ENCODE results near the gene TSHZ3.

The TSHZ3 gene

DNA sequence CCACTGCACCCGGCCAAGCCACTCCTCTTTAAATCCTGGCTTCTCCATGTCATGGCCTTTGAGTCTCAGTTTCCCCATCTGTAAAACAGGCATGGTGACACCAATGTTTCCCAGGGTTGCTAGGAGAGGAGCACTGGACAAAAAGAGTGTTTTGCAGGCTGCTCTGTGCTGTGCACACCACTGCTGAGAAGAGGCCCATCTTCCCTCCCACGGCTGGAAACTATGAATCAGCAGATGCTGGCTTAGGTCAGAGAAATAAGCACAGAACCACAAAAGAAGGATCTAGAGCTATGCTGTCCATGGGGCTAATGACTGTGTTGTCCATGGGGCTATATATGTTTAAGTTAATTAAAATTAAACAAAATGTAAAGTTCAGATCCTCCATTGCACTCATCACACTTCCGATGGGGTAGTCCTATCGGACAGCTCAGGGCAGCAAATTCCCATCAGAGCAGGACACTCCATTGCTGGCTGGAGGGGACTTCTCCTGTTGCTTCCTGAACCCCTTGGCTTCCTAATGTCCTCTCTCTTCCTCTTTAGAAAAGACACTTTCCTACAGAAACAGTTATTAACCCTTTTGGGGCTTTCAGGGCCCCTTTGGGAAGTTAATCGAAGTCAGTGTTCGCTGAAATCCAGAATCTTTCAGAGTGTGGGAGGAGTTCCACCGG lies 37.1 kb downstream of the TSHZ3 start:
- Histone ChIP-seq H3K79me2 (ENCODE audit: low read length) (no peaks in the 10 kb centered on the region), H3K27ac (ENCODE audit: low read length) (no peak overlapping the region), H3K9me3 (ENCODE audit: insufficient read depth, low read length) (no peaks in the 10 kb centered on the region), H3K9ac (ENCODE audit: low read length) (no peak overlapping the region), H3K27me3 (ENCODE audit: low read depth, low read length) (no peaks in the 10 kb centered on the region), H4K20me1 (ENCODE audit: insufficient read depth, low read length) (no peaks in the 10 kb centered on the region), H3K36me3 (replicated peaks; ENCODE audit: low read depth, low read length) (no peaks in the 10 kb centered on the region), H3K4me2 (ENCODE audit: low read length) (no peak overlapping the region), H3K4me3 (ENCODE audit: low read length) (no peak overlapping the region), H2AFZ (ENCODE audit: low read depth, low read length) (no peak overlapping the region), H3K4me1 (ENCODE audit: low read length) (no peaks in the 10 kb centered on the region)
- no peak for TF ChIP-seq EZH2phosphoT487 (IDR thresholded peaks at IDR 0.05; ENCODE audit: low read depth)
- TF ChIP-seq, protein P1, sequence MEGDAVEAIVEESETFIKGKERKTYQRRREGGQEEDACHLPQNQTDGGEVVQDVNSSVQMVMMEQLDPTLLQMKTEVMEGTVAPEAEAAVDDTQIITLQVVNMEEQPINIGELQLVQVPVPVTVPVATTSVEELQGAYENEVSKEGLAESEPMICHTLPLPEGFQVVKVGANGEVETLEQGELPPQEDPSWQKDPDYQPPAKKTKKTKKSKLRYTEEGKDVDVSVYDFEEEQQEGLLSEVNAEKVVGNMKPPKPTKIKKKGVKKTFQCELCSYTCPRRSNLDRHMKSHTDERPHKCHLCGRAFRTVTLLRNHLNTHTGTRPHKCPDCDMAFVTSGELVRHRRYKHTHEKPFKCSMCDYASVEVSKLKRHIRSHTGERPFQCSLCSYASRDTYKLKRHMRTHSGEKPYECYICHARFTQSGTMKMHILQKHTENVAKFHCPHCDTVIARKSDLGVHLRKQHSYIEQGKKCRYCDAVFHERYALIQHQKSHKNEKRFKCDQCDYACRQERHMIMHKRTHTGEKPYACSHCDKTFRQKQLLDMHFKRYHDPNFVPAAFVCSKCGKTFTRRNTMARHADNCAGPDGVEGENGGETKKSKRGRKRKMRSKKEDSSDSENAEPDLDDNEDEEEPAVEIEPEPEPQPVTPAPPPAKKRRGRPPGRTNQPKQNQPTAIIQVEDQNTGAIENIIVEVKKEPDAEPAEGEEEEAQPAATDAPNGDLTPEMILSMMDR (IDR thresholded peaks at IDR 0.05; ENCODE audit: low read depth, low read length) = no peak

DNA sequence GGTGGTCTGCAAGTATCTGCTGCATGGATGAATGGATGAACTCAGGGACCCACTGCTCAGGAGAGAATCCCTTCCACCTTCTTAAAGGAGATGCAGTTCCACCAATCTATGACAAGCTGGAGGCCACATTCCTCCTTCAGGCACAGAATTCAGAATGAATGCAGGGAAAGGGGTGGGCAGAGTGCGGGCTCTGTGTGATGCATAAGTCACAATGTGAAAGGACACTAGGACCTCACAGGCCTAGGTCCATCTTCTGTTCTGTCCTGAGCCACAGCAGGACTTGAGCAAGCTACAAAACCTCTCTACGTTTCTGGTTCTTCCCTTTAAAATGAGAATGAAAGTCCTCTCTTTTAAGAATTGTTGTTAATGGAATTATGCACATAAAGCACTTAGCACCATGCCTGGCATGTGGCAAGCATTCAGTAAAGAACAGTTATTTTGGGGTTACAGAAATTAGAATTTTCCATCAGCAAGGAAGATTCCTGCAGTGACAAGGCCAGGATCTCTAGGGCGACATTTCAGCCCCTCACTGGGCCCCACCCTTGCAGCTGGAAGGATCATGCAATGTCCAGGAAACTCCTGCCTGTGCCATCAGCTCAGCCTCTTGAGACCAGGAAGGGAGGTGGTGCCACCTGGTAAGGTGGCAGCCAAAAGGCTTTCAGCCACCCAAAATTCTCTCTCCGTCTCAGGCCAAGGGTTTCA lies 38.7 kb downstream of the TSHZ3 start:
- no peak overlapping the region for H3K27ac ChIP-seq (ENCODE audit: low read length)

GRCh38 chr19:31308781-31309180 lies 40.5 kb downstream of the TSHZ3 start:
- no peak overlapping the region for H2AFZ ChIP-seq (ENCODE audit: low read depth, low read length)
- no peak overlapping the region for H3K27ac ChIP-seq (ENCODE audit: low read length)
- no peaks in the 10 kb centered on the region for H4K20me1 ChIP-seq (ENCODE audit: insufficient read depth, low read length)
- no peaks in the 10 kb centered on the region for H3K27me3 ChIP-seq (ENCODE audit: low read depth, low read length)
- H3K4me3 ChIP-seq (ENCODE audit: low read length) = no peak overlapping the region
- H3K79me2 ChIP-seq (ENCODE audit: low read length) = no peaks in the 10 kb centered on the region
- H3K36me3 ChIP-seq (replicated peaks; ENCODE audit: low read depth, low read length) = no peaks in the 10 kb centered on the region
- H3K9me3 ChIP-seq (ENCODE audit: insufficient read depth, low read length) = no peaks in the 10 kb centered on the region
- TF ChIP-seq, protein P1 (IDR thresholded peaks at IDR 0.05; ENCODE audit: low read depth, low read length) = no peak
- no peak for TF ChIP-seq EZH2phosphoT487 (IDR thresholded peaks at IDR 0.05; ENCODE audit: low read depth)
- no peaks in the 10 kb centered on the region for H3K4me1 ChIP-seq (ENCODE audit: low read length)
- no peak overlapping the region for H3K9ac ChIP-seq (ENCODE audit: low read length)
- no peak overlapping the region for H3K4me2 ChIP-seq (ENCODE audit: low read length)

More for the DNA sequence above, 38.7 kb downstream of the TSHZ3 start:
- Histone ChIP-seq H3K79me2 (ENCODE audit: low read length) (no peaks in the 10 kb centered on the region), H3K9ac (ENCODE audit: low read length) (no peak overlapping the region), H3K4me1 (ENCODE audit: low read length) (no peaks in the 10 kb centered on the region), H3K9me3 (ENCODE audit: insufficient read depth, low read length) (no peaks in the 10 kb centered on the region), H3K4me2 (ENCODE audit: low read length) (no peak overlapping the region), H3K36me3 (replicated peaks; ENCODE audit: low read depth, low read length) (no peaks in the 10 kb centered on the region), H2AFZ (ENCODE audit: low read depth, low read length) (no peak overlapping the region), H4K20me1 (ENCODE audit: insufficient read depth, low read length) (no peaks in the 10 kb centered on the region), H3K4me3 (ENCODE audit: low read length) (no peak overlapping the region), H3K27me3 (ENCODE audit: low read depth, low read length) (no peaks in the 10 kb centered on the region)
- TF ChIP-seq, protein P1 (IDR thresholded peaks at IDR 0.05; ENCODE audit: low read depth, low read length) = no peak
- no peak for TF ChIP-seq EZH2phosphoT487 (IDR thresholded peaks at IDR 0.05; ENCODE audit: low read depth)

- TF ChIP-seq EZH2phosphoT487 (IDR thresholded peaks at IDR 0.05; ENCODE audit: low read depth) = no peak
- TF ChIP-seq, protein P1 (IDR thresholded peaks at IDR 0.05; ENCODE audit: low read depth, low read length) = no peak
- no peaks in the 10 kb centered on the region for H3K79me2 ChIP-seq (ENCODE audit: low read length)
Measured at GRCh38 chr19:31307071-31307669, 42.1 kb downstream of the TSHZ3 start.

More at GRCh38 chr19:31307071-31307669, 42.1 kb downstream of the TSHZ3 start:
- H3K9ac ChIP-seq (ENCODE audit: low read length) = no peak overlapping the region
- H3K4me2 ChIP-seq (ENCODE audit: low read length) = no peak overlapping the region
- no peak overlapping the region for H3K27ac ChIP-seq (ENCODE audit: low read length)
- H3K4me1 ChIP-seq (ENCODE audit: low read length) = no peaks in the 10 kb centered on the region
- no peak overlapping the region for H2AFZ ChIP-seq (ENCODE audit: low read depth, low read length)
- H3K4me3 ChIP-seq (ENCODE audit: low read length) = no peak overlapping the region
- H3K36me3 ChIP-seq (replicated peaks; ENCODE audit: low read depth, low read length) = no peaks in the 10 kb centered on the region
- no peaks in the 10 kb centered on the region for H3K27me3 ChIP-seq (ENCODE audit: low read depth, low read length)
- no peaks in the 10 kb centered on the region for H3K9me3 ChIP-seq (ENCODE audit: insufficient read depth, low read length)
- H4K20me1 ChIP-seq (ENCODE audit: insufficient read depth, low read length) = no peaks in the 10 kb centered on the region

Data from OCI-LY3 (cell line).